NCI-H2171 treated with DMSO at 0.1 percent for 48 hours (cell line): ENCODE results near the gene GORAB.

Source experiments
- DNase-seq: peaks from one replicate; lab custom pipeline; 2025; lab: John Stamatoyannopoulos, UW

GORAB gene

GRCh38 chr1:170592591-170593111, 60.7 kb downstream of the GORAB start:
- DNase-seq, result no peak

- peak; percentile 83 for DNase-seq
Observed at GRCh38 chr1:170593173-170594011, 61.4 kb downstream of the GORAB start.

- peak; percentile 55 for DNase-seq
Observed at GRCh38 chr1:170594066-170594626, 62.2 kb downstream of the GORAB start.

- no peak for DNase-seq
Observed at GRCh38 chr1:170596701-170597100, 64.7 kb downstream of the GORAB start.

- no peak for DNase-seq
Observed at GRCh38 chr1:170598618-170599017, 66.7 kb downstream of the GORAB start.

- no peak for DNase-seq
Observed at GRCh38 chr1:170599033-170599432, 67.1 kb downstream of the GORAB start.

GRCh38 chr1:170601866-170602265, 69.9 kb downstream of the GORAB start:
- no peak for DNase-seq
